OCI-LY7 (cell line): ENCODE measurements around the gene UVRAG. TPM values are rescaled to one million over a fixed set of nuclear protein-coding genes. Genes with fewer than 3 reads are reported as not detected.
A peak's percentile ranks its signal among the peaks of the same experiment; 100 is the strongest.

Source experiments
- BruUV-seq: library from RNA; stranded (reverse); fragments of 400-500 nt; replicated peaks from 2 replicates; lab custom pipeline; 2021; lab: Mats Ljungman, UMichigan
- CTCF ChIA-PET: fragments of 300-600 bp; sonication (Branson Sonifier 250); formaldehyde crosslinking; loops from one replicate; lab custom pipeline; 2022; ENCODE audit warnings: antibody characterized with exemption; ENCODE audit not compliant: unreplicated experiment; lab: Charles Lee
- POLR2A ChIA-PET: fragments of 300-600 bp; sonication (Branson Sonifier 250); formaldehyde crosslinking; loops from one replicate; lab custom pipeline; 2022; ENCODE audit warnings: antibody characterized with exemption; lab: Charles Lee
- DNase-seq: peaks from one replicate; pipeline ENCODE4 v3.0.0-alpha.2; 2015; ENCODE audit warnings: low spot score
- H2AFZ ChIP-seq: fragments of 200-600 bp; sonication (generic), shearing (Covaris generic); 2 replicates; pipeline ENCODE4 v1.6.1; 2014; ENCODE audit warnings: mild to moderate bottlenecking, antibody characterized with exemption, low read length, moderate library complexity
- H3K27ac ChIP-seq: fragments of 200-600 bp; sonication (generic); 2 replicates; pipeline ENCODE4 v1.5.1; 2014; ENCODE audit warnings: mixed run types, low read depth, mild to moderate bottlenecking, moderate library complexity, low read length, inconsistent platforms; ENCODE audit not compliant: poor library complexity, severe bottlenecking
- H3K36me3 ChIP-seq: fragments of 200-600 bp; sonication (generic); 2 replicates; pipeline ENCODE4 v1.6.1; 2014; ENCODE audit warnings: mild to moderate bottlenecking, antibody characterized with exemption, low read length, moderate library complexity, mixed read lengths; ENCODE audit not compliant: insufficient read depth
- H3K4me1 ChIP-seq: fragments of 200-600 bp; sonication (generic); 2 replicates; pipeline ENCODE4 v1.5.1; 2014; ENCODE audit warnings: mild to moderate bottlenecking, low read length; ENCODE audit not compliant: insufficient read depth, poor library complexity, severe bottlenecking
- H3K4me2 ChIP-seq: fragments of 200-600 bp; sonication (generic); 2 replicates; pipeline ENCODE4 v1.6.1; 2014; ENCODE audit warnings: mild to moderate bottlenecking, low read length
- H3K4me3 ChIP-seq: fragments of 200-600 bp; sonication (generic); 2 replicates; pipeline ENCODE4 v1.5.1; 2014; ENCODE audit warnings: mild to moderate bottlenecking, low read depth, low read length; ENCODE audit not compliant: poor library complexity, severe bottlenecking
- H3K79me2 ChIP-seq: fragments of 200-600 bp; sonication (generic); 2 replicates; pipeline ENCODE4 v1.6.1; 2016; ENCODE audit warnings: low read depth, mild to moderate bottlenecking, low read length, moderate library complexity, mixed read lengths; ENCODE audit not compliant: insufficient read depth
- H3K9me2 ChIP-seq: fragments of 200-600 bp; sonication (generic); 2 replicates; pipeline ENCODE4 v1.6.1; 2016; ENCODE audit warnings: mild to moderate bottlenecking, low read length, mixed read lengths; ENCODE audit not compliant: insufficient read depth
- H3K9me3 ChIP-seq: fragments of 200-600 bp; sonication (generic); 2 replicates; pipeline ENCODE4 v1.6.1; 2014; ENCODE audit warnings: mild to moderate bottlenecking, mixed run types, low read length, mixed read lengths
- H4K20me1 ChIP-seq: fragments of 200-600 bp; sonication (generic); 2 replicates; pipeline ENCODE4 v1.6.1; 2014; ENCODE audit warnings: mild to moderate bottlenecking, antibody characterized with exemption, low read length, moderate library complexity, mixed read lengths; ENCODE audit not compliant: insufficient read depth
- CTCF ChIP-seq: fragments of 200-600 bp; sonication (generic); conservative IDR thresholded peaks from 2 replicates; pipeline ENCODE4 v1.5.1; 2014; ENCODE audit warnings: mild to moderate bottlenecking, antibody characterized with exemption, low read length, moderate library complexity, mixed read lengths
- EZH2phosphoT487 ChIP-seq: fragments of 200-600 bp; sonication (generic); IDR thresholded peaks from 2 replicates; pipeline ENCODE4 v1.6.1; 2018; ENCODE audit warnings: low read depth, borderline replicate concordance, mild to moderate bottlenecking, mixed run types, antibody characterized with exemption, low read length, moderate library complexity, mixed read lengths
- intact Hi-C: fragments of 100-400 bp; cut with micrococcal nuclease; formaldehyde crosslinking; loops from one replicate; pipeline ENCODE4 v1.10.0; 2022; ENCODE audit not compliant: unreplicated experiment
- total RNA-seq, 2 experiments: library from RNA; depleted of rRNA in 1 of 2; stranded (reverse); fragments of >200 nt in 1 of 2; shearing (Covaris generic) in 1 of 2; gene quantifications; 2 replicates each; pipeline ENCODE4 v1.2.3, GENCODE V29; 2014 to 2022

UVRAG gene
- total RNA-seq, 2 experiments from 2014 or later, result 43.7 to 73.3 TPM

GRCh38 chr11:76047231-76047630 is 232.2 kb downstream of the UVRAG start:
- H3K79me2 ChIP-seq, result no peaks in the 10 kb centered on the region
- no peak overlapping the region for H2AFZ ChIP-seq
- no peaks in the 10 kb centered on the region for H4K20me1 ChIP-seq
- no peaks in the 10 kb centered on the region for H3K9me2 ChIP-seq
- no peaks in the 10 kb centered on the region for H3K4me1 ChIP-seq
- intact Hi-C loops, result no loop called here
- DNase-seq, result no peak
- no peak for TF ChIP-seq CTCF
- no peak for TF ChIP-seq EZH2phosphoT487
- BruUV-seq, result no TSS peak
- H3K9me3 ChIP-seq, result peaks cover 50% of the 10 kb centered on the region
- no peak overlapping the region for H3K27ac ChIP-seq
- ChIA-PET POLR2A (interaction anchor here (1.0 kb wide), 1 partner anchor 14 kb away, joined by 3 read pairs; no protein-coding TSS in a partner anchor), CTCF (no interaction called here)
- H3K4me3 ChIP-seq, result no peak overlapping the region
- no peak overlapping the region for H3K4me2 ChIP-seq
- H3K36me3 ChIP-seq, result peaks cover 81% of the 10 kb centered on the region

- Histone ChIP-seq H3K4me1 (no peaks in the 10 kb centered on the region), H3K9me3 (peaks cover 50% of the 10 kb centered on the region), H3K4me3 (no peak overlapping the region), H2AFZ (no peak overlapping the region), H3K36me3 (peaks cover 83% of the 10 kb centered on the region), H3K79me2 (no peaks in the 10 kb centered on the region), H3K9me2 (no peaks in the 10 kb centered on the region), H3K27ac (no peak overlapping the region), H3K4me2 (no peak overlapping the region), H4K20me1 (no peaks in the 10 kb centered on the region)
- POLR2A ChIA-PET, result interaction anchor here (0.7 to 1.0 kb wide), 2 partner anchors 15 to 560 kb away, joined by 3 read pairs; no protein-coding TSS in a partner anchor
- no peak for TF ChIP-seq EZH2phosphoT487
- TF ChIP-seq CTCF, result no peak
- CTCF ChIA-PET, result no interaction called here
- intact Hi-C loops, result no loop called here
- DNase-seq, result no peak
- no TSS peak for BruUV-seq
These were observed 232.8 kb downstream of the UVRAG start for GRCh38 chr11:76047766-76048165.

- no peak overlapping the region for H3K4me3 ChIP-seq
- no peaks in the 10 kb centered on the region for H3K4me1 ChIP-seq
- peaks cover 50% of the 10 kb centered on the region for H3K9me3 ChIP-seq
- no peak overlapping the region for H3K27ac ChIP-seq
- intact Hi-C loops, result no loop called here
- H3K79me2 ChIP-seq, result no peaks in the 10 kb centered on the region
- H4K20me1 ChIP-seq, result no peaks in the 10 kb centered on the region
- H3K4me2 ChIP-seq, result no peak overlapping the region
- peak; percentile 92 for DNase-seq
- ChIA-PET POLR2A (no interaction called here), CTCF (no interaction called here)
- TF ChIP-seq EZH2phosphoT487 (no peak), CTCF (no peak)
- H3K36me3 ChIP-seq, result peaks cover 84% of the 10 kb centered on the region
- H2AFZ ChIP-seq, result no peak overlapping the region
- H3K9me2 ChIP-seq, result no peaks in the 10 kb centered on the region
- BruUV-seq, result no TSS peak
These were observed 233.8 kb downstream of the UVRAG start for GRCh38 chr11:76048763-76049162.
